Muscle layer of duodenum (tissue), 2 donors: ENCODE measurements around the gene MAP3K1.

Experiments
- H3K27ac ChIP-seq: one replicate; pipeline ENCODE4 v1.7.0; 2013; ENCODE audit warnings: mild to moderate bottlenecking, low read length
- H3K27me3 ChIP-seq: one replicate; pipeline ENCODE4 v1.7.0; 2013; ENCODE audit warnings: low read depth, mild to moderate bottlenecking, control low read depth, low read length
- H3K36me3 ChIP-seq, 2 donors: one replicate each; pipeline ENCODE4 v1.7.0; 2013; ENCODE audit warnings: low read length in 2 of 2, control low read depth in 1 of 2, mild to moderate bottlenecking in 1 of 2; ENCODE audit not compliant: insufficient read depth in 2 of 2, control insufficient read depth in 1 of 2
- H3K4me1 ChIP-seq, 2 donors: one replicate each; pipeline ENCODE4 v1.7.0; 2013; ENCODE audit warnings: low read length in 2 of 2, mild to moderate bottlenecking in 2 of 2, control low read depth in 1 of 2, moderate library complexity in 1 of 2; ENCODE audit not compliant: insufficient read depth in 2 of 2, control insufficient read depth in 1 of 2
- H3K4me3 ChIP-seq, 2 donors: one replicate each; pipeline ENCODE4 v1.7.0; 2013; ENCODE audit warnings: low read length in 2 of 2, low read depth in 1 of 2, mild to moderate bottlenecking in 1 of 2
- H3K9me3 ChIP-seq, 2 donors: one replicate each; pipeline ENCODE4 v1.7.0; 2013; ENCODE audit warnings: low read length in 2 of 2, control low read depth in 1 of 2, mild to moderate bottlenecking in 1 of 2; ENCODE audit not compliant: control insufficient read depth in 1 of 2
- donor health status: healthy.

The MAP3K1 gene

GRCh38 chr5:56801256-56801655 is 14.1 kb upstream of the MAP3K1 start:
- Histone ChIP-seq H3K27me3 (no peaks in the 10 kb centered on the region), H3K36me3 (no peaks in the 10 kb centered on the region), H3K9me3 (no peaks in the 10 kb centered on the region), H3K4me3 (no peak overlapping the region), H3K4me1 (no peaks in the 10 kb centered on the region), H3K27ac (no peak overlapping the region)

GRCh38 chr5:56802205-56802604 is 13.1 kb upstream of the MAP3K1 start:
- no peak overlapping the region for H3K4me3 ChIP-seq
- H3K4me1 ChIP-seq = no peaks in the 10 kb centered on the region
- H3K27me3 ChIP-seq = no peaks in the 10 kb centered on the region
- no peaks in the 10 kb centered on the region for H3K9me3 ChIP-seq
- H3K27ac ChIP-seq = no peak overlapping the region
- H3K36me3 ChIP-seq = no peaks in the 10 kb centered on the region

GRCh38 chr5:56803025-56803424 is 12.3 kb upstream of the MAP3K1 start:
- Histone ChIP-seq H3K4me3 (no peak overlapping the region), H3K9me3 (no peaks in the 10 kb centered on the region)

GRCh38 chr5:56803894-56804293 is 11.5 kb upstream of the MAP3K1 start:
- H3K4me1 ChIP-seq = no peaks in the 10 kb centered on the region
- no peak overlapping the region for H3K27ac ChIP-seq
- no peaks in the 10 kb centered on the region for H3K9me3 ChIP-seq
- H3K27me3 ChIP-seq = no peaks in the 10 kb centered on the region
- H3K4me3 ChIP-seq = no peak overlapping the region
- no peaks in the 10 kb centered on the region for H3K36me3 ChIP-seq

More at GRCh38 chr5:56803025-56803424, 12.3 kb upstream of the MAP3K1 start:
- Histone ChIP-seq H3K27me3 (no peaks in the 10 kb centered on the region), H3K36me3 (no peaks in the 10 kb centered on the region), H3K27ac (no peak overlapping the region), H3K4me1 (no peaks in the 10 kb centered on the region)

GRCh38 chr5:56807679-56808078 is 7.7 kb upstream of the MAP3K1 start:
- Histone ChIP-seq H3K27ac (no peak overlapping the region), H3K36me3 (no peaks in the 10 kb centered on the region), H3K9me3 (no peaks in the 10 kb centered on the region), H3K4me1 (no peaks in the 10 kb centered on the region), H3K27me3 (no peaks in the 10 kb centered on the region), H3K4me3 (no peak overlapping the region)

GRCh38 chr5:56808211-56808610 is 7.1 kb upstream of the MAP3K1 start:
- Histone ChIP-seq H3K9me3 (no peaks in the 10 kb centered on the region), H3K4me1 (no peaks in the 10 kb centered on the region), H3K27ac (no peak overlapping the region), H3K4me3 (no peak overlapping the region), H3K27me3 (no peaks in the 10 kb centered on the region), H3K36me3 (no peaks in the 10 kb centered on the region)

GRCh38 chr5:56810826-56811225 is 4.5 kb upstream of the MAP3K1 start:
- Histone ChIP-seq H3K9me3 (no peaks in the 10 kb centered on the region), H3K27me3 (no peaks in the 10 kb centered on the region), H3K27ac (no peak overlapping the region), H3K4me3 (no peak overlapping the region), H3K4me1 (no peaks in the 10 kb centered on the region), H3K36me3 (no peaks in the 10 kb centered on the region)

- Histone ChIP-seq H3K4me1 (no peaks in the 10 kb centered on the region), H3K4me3 (no peak overlapping the region), H3K36me3 (no peaks in the 10 kb centered on the region), H3K27me3 (no peaks in the 10 kb centered on the region), H3K9me3 (no peaks in the 10 kb centered on the region), H3K27ac (no peak overlapping the region)
Measured at GRCh38 chr5:56812110-56812509, 3.2 kb upstream of the MAP3K1 start.

GRCh38 chr5:56813302-56813701 is 2.0 kb upstream of the MAP3K1 start:
- H3K4me3 ChIP-seq = no peak overlapping the region

GRCh38 chr5:56814361-56814962 is 887 bp upstream of the MAP3K1 start:
- peak overlapping the region; percentile 89 to 94 for H3K4me3 ChIP-seq
- H3K4me1 ChIP-seq = peaks cover 0 to 6% of the 10 kb centered on the region in 2 donors
- no peaks in the 10 kb centered on the region for H3K9me3 ChIP-seq
- no peaks in the 10 kb centered on the region for H3K36me3 ChIP-seq
- peak overlapping the region; percentile 77 for H3K27ac ChIP-seq
- H3K27me3 ChIP-seq = no peaks in the 10 kb centered on the region

More at GRCh38 chr5:56813302-56813701, 2.0 kb upstream of the MAP3K1 start:
- no peaks in the 10 kb centered on the region for H3K9me3 ChIP-seq
- H3K27ac ChIP-seq = peak overlapping the region; percentile 77
- H3K4me1 ChIP-seq = no peaks in the 10 kb centered on the region
- no peaks in the 10 kb centered on the region for H3K36me3 ChIP-seq
- no peaks in the 10 kb centered on the region for H3K27me3 ChIP-seq

- H3K27ac ChIP-seq = peak overlapping the region; percentile 83
- no peaks in the 10 kb centered on the region for H3K9me3 ChIP-seq
- H3K36me3 ChIP-seq = no peaks in the 10 kb centered on the region
- no peaks in the 10 kb centered on the region for H3K27me3 ChIP-seq
- peak overlapping the region; percentile 84 to 94 for H3K4me3 ChIP-seq
- H3K4me1 ChIP-seq = peaks cover 6 to 7% of the 10 kb centered on the region in 2 donors
Measured at GRCh38 chr5:56815658-56816545, 553 bp downstream of the MAP3K1 start.
